ENCODE data around the gene CCL20. TPM values are rescaled to one million over a fixed set of nuclear protein-coding genes. Genes with fewer than 3 reads are reported as not detected.
A peak's percentile ranks its signal among the peaks of the same experiment; 100 is the strongest.

CCL20 gene
- total and polyA plus RNA-seq, 2 of the 13 experiments (the other 11 are each of a cell fraction or from before 2014, with no cell fraction given) = 223 to 903 TPM

- TF ChIP-seq ZBTB4 (CRISPR knock-in tag; IDR thresholded peaks at IDR 0.05; ENCODE audit: borderline replicate concordance) (no peak), ATF4 (CRISPR knock-in tag; IDR thresholded peaks at IDR 0.05) (peak in 1 of 2 experiments; percentile 82; a peak in 2 of 4 replicates), TCF7 (IDR thresholded peaks at IDR 0.05; ENCODE audit: low read depth) (peak; percentile 51; the same call in 1 of the 2 replicates), TEF (CRISPR knock-in tag; IDR thresholded peaks at IDR 0.05) (no peak), ZNF780A (CRISPR knock-in tag; IDR thresholded peaks at IDR 0.05) (no peak), ZNF749 (CRISPR knock-in tag; IDR thresholded peaks at IDR 0.05; ENCODE audit: borderline replicate concordance) (no peak), RARA (CRISPR knock-in tag; IDR thresholded peaks at IDR 0.05) (0 out of 2 replicates have a peak, but pooled peaks have one; percentile 40), EP300 (IDR thresholded peaks at IDR 0.05; ENCODE audit: low read depth in 2 of 2, low read length in 2 of 2) (peak in 1 of 2 experiments; percentile 35; a peak in 1 of 4 replicates), EP300 (CRISPR knock-in tag; IDR thresholded peaks at IDR 0.05; ENCODE audit: borderline replicate concordance) (0 out of 2 replicates have a peak, but pooled peaks have one; percentile 43)
These were observed 20.4 kb upstream of the CCL20 start (continued) for GRCh38 chr2:227793148-227793712.
